WERI-Rb-1 (cell line): Measurements from ENCODE around the gene MCF2L2.
"Not testable (repeated sequence)": the region's sequence is repeated elsewhere in the genome, so short reads cannot be mapped to it uniquely, and the experiment has no call there.

ENCODE experiments used
- DNase-seq: peaks from one replicate; pipeline ENCODE4 v3.0.0-alpha.2; 2020
- H3K27ac ChIP-seq: fragments of 250-450 bp; sonication (Bioruptor Pico); 2 replicates; pipeline ENCODE4 v1.5.1; 2020; ENCODE audit warnings: mild to moderate bottlenecking, moderate library complexity
- H3K27me3 ChIP-seq: fragments of 250-450 bp; sonication (Bioruptor Pico); 2 replicates; pipeline ENCODE4 v1.5.1; 2021; ENCODE audit warnings: mild to moderate bottlenecking, low read depth, moderate library complexity; ENCODE audit not compliant: insufficient read depth, severe bottlenecking
- H3K36me3 ChIP-seq: fragments of 250-450 bp; sonication (Bioruptor Pico); 2 replicates; pipeline ENCODE4 v1.5.1; 2020; ENCODE audit warnings: mild to moderate bottlenecking, moderate library complexity
- H3K4me3 ChIP-seq: 2 replicates; pipeline ENCODE4 v1.5.1; 2011; ENCODE audit warnings: low read depth, mild to moderate bottlenecking, control low read depth, low read length
- H3K9me3 ChIP-seq: fragments of 250-450 bp; sonication (Bioruptor Pico); 2 replicates; pipeline ENCODE4 v1.5.1; 2021; ENCODE audit warnings: mild to moderate bottlenecking, moderate library complexity; ENCODE audit not compliant: severe bottlenecking
- CTCF ChIP-seq: IDR thresholded peaks from 2 replicates; pipeline ENCODE4 v1.5.1; 2011; ENCODE audit warnings: low read depth, mild to moderate bottlenecking, control low read depth, inconsistent platforms, low read length

The MCF2L2 gene

GRCh38 chr3:183447206-183448001, 19.0 kb upstream of the MCF2L2 start:
- DNase-seq, result peak; percentile 97
- Histone ChIP-seq H3K36me3 (peaks cover 11% of the 10 kb centered on the region), H3K27me3 (no peaks in the 10 kb centered on the region), H3K27ac (peak overlapping the region; percentile 80), H3K9me3 (peaks cover 5% of the 10 kb centered on the region), H3K4me3 (peak overlapping the region; percentile 85)
- peak; percentile 19 for TF ChIP-seq CTCF

- Histone ChIP-seq H3K36me3 (peaks cover 6% of the 10 kb centered on the region), H3K27me3 (no peaks in the 10 kb centered on the region), H3K27ac (peak overlapping the region; percentile 80), H3K4me3 (peak overlapping the region; percentile 85), H3K9me3 (peaks cover 5% of the 10 kb centered on the region)
- TF ChIP-seq CTCF, result no peak
- DNase-seq, result no peak
Measured at GRCh38 chr3:183446838-183447205, 18.4 kb upstream of the MCF2L2 start.

- Histone ChIP-seq H3K9me3 (peaks cover 5% of the 10 kb centered on the region), H3K36me3 (peaks cover 2% of the 10 kb centered on the region; the same call in 1 of the 2 replicates), H3K27me3 (no peaks in the 10 kb centered on the region), H3K4me3 (no peak overlapping the region), H3K27ac (no peak overlapping the region)
- no peak for TF ChIP-seq CTCF
- no peak for DNase-seq
Measured at GRCh38 chr3:183444748-183445147, 16.3 kb upstream of the MCF2L2 start.

GRCh38 chr3:183443395-183444385, 15.3 kb upstream of the MCF2L2 start:
- Histone ChIP-seq H3K4me3 (no peak overlapping the region), H3K27ac (no peak overlapping the region), H3K9me3 (peaks cover 5% of the 10 kb centered on the region), H3K36me3 (peaks cover 2% of the 10 kb centered on the region; the same call in 1 of the 2 replicates), H3K27me3 (no peaks in the 10 kb centered on the region)
- no peak for TF ChIP-seq CTCF
- no peak for DNase-seq

- Histone ChIP-seq H3K9me3 (peaks cover 5% of the 10 kb centered on the region), H3K36me3 (peaks cover 2% of the 10 kb centered on the region; the same call in 1 of the 2 replicates), H3K27ac (no peak overlapping the region), H3K27me3 (no peaks in the 10 kb centered on the region), H3K4me3 (no peak overlapping the region)
- no peak for DNase-seq
- no peak for TF ChIP-seq CTCF
Measured at GRCh38 chr3:183442994-183443393, 14.6 kb upstream of the MCF2L2 start.

- not testable (repeated sequence) for DNase-seq, H3K27ac ChIP-seq, H3K9me3 ChIP-seq, H3K36me3 ChIP-seq, H3K4me3 ChIP-seq, H3K27me3 ChIP-seq
Measured at GRCh38 chr3:183440521-183440920, 12.1 kb upstream of the MCF2L2 start.
